Keratinocyte (primary cell): ENCODE data around the gene CCNYL1. TPM values are rescaled to one million over a fixed set of nuclear protein-coding genes. Genes with fewer than 3 reads are reported as not detected.

Experiments used
- DNase-seq: peaks from one replicate; pipeline ENCODE4 v3.0.0-alpha.2; 2011; ENCODE audit warnings: low read depth, missing footprints, low spot score
- FAIRE-seq: peaks from 2 replicates; lab custom pipeline; 2011; peaks lifted over from hg19 to GRCh38; lab: Jason Lieb, UNC
- H2AFZ ChIP-seq: 2 replicates; pipeline ENCODE4 v1.6.0; 2012; ENCODE audit warnings: low read length, control low read depth, inconsistent platforms; ENCODE audit not compliant: control insufficient read depth
- H3K27ac ChIP-seq: 2 replicates; pipeline ENCODE4 v1.5.1; 2011; ENCODE audit warnings: low read length; ENCODE audit not compliant: control insufficient read depth, insufficient read depth
- H3K27me3 ChIP-seq: 3 replicates; pipeline ENCODE4 v1.6.0; 2011; ENCODE audit warnings: low read length; ENCODE audit not compliant: control insufficient read depth, insufficient read depth; ENCODE audit errors: extremely low read depth
- H3K36me3 ChIP-seq, 2 experiments: 2 replicates in 1 of 2; 3 replicates in 1 of 2; pipeline ENCODE4 v1.5.1; 2011; ENCODE audit warnings: low read length in 2 of 2, mild to moderate bottlenecking in 1 of 2; ENCODE audit not compliant: control insufficient read depth in 2 of 2, insufficient read depth in 2 of 2; ENCODE audit errors: extremely low read depth in 1 of 2
- H3K4me1 ChIP-seq: 3 replicates; pipeline ENCODE4 v1.5.1; 2011; ENCODE audit warnings: low read length; ENCODE audit not compliant: control insufficient read depth, insufficient read depth; ENCODE audit errors: extremely low read depth
- H3K4me2 ChIP-seq: 3 replicates; pipeline ENCODE4 v1.6.0; 2011; ENCODE audit warnings: low read depth, low read length; ENCODE audit not compliant: control insufficient read depth, insufficient read depth; ENCODE audit errors: extremely low read depth
- H3K4me3 ChIP-seq, 3 experiments: fragments of 200-600 bp in 1 of 3; sonication (generic) in 1 of 3; 2 replicates in 2 of 3; 3 replicates in 1 of 3; pipeline ENCODE4 v1.5.1; 2011 to 2016; ENCODE audit warnings: low read length in 3 of 3, mild to moderate bottlenecking in 3 of 3, control low read depth in 2 of 3, inconsistent platforms in 1 of 3, low read depth in 1 of 3, mixed read lengths in 1 of 3, mixed run types in 1 of 3, moderate library complexity in 1 of 3; ENCODE audit not compliant: control insufficient read depth in 2 of 3, insufficient read depth in 2 of 3; ENCODE audit errors: extremely low read depth in 1 of 3
- H3K79me2 ChIP-seq: 2 replicates; pipeline ENCODE4 v1.6.0; 2012; ENCODE audit warnings: low read length; ENCODE audit not compliant: control insufficient read depth, insufficient read depth
- H3K9ac ChIP-seq: 3 replicates; pipeline ENCODE4 v1.6.0; 2011; ENCODE audit warnings: low read length; ENCODE audit not compliant: control insufficient read depth, insufficient read depth; ENCODE audit errors: extremely low read depth
- H3K9me1 ChIP-seq: 3 replicates; pipeline ENCODE4 v1.6.0; 2011; ENCODE audit warnings: low read length; ENCODE audit not compliant: control insufficient read depth, insufficient read depth; ENCODE audit errors: extremely low read depth
- H3K9me3 ChIP-seq: 2 replicates; pipeline ENCODE4 v1.5.1; 2012; ENCODE audit warnings: low read depth, low read length; ENCODE audit not compliant: control insufficient read depth
- H4K20me1 ChIP-seq: 3 replicates; pipeline ENCODE4 v1.6.0; 2011; ENCODE audit warnings: low read length; ENCODE audit not compliant: control insufficient read depth, insufficient read depth; ENCODE audit errors: extremely low read depth
- EZH2 ChIP-seq: IDR thresholded peaks from one replicate; pipeline ENCODE4 v1.6.1; 2012; ENCODE audit warnings: inconsistent platforms, mild to moderate bottlenecking, low read length, moderate library complexity
- dilution Hi-C: fragments of 300-500 bp; cut with MboI; formaldehyde crosslinking; loops from one replicate; pipeline ENCODE4 v1.7.0; 2020; ENCODE audit warnings: low sequenced_read_pairs; ENCODE audit not compliant: extremely low pct_ligation_motif_present
- polyA plus RNA-seq, 5 experiments: library from polyadenylated mRNA; depleted of rRNA in 3 of 5; stranded (reverse) in 3 of 5; stranded (forward) in 1 of 5; unstranded in 1 of 5; fragments of >200 nt; gene quantifications; 1 replicate in 1 of 5; 2 replicates in 3 of 5; 3 replicates in 1 of 5; pipeline versions ENCODE4 v1.2.1 to v1.2.3, GENCODE V29; 2011 to 2012; ENCODE audit warnings: missing spikeins in 2 of 5, low read depth in 1 of 5, low replicate concordance in 1 of 5
- TF ChIP-seq, protein P1 (sequence below), 3 experiments: IDR thresholded peaks in 1 of 3; conservative IDR thresholded peaks in 1 of 3; optimal IDR thresholded peaks in 1 of 3; 2 replicates in 2 of 3; 3 replicates in 1 of 3; pipeline versions ENCODE3 to v1.5.1; 2011; ENCODE audit warnings: low read length in 3 of 3, mild to moderate bottlenecking in 3 of 3, moderate library complexity in 2 of 3, control low read depth in 1 of 3, inconsistent platforms in 1 of 3; ENCODE audit not compliant: insufficient read depth in 2 of 3; ENCODE audit errors: extremely low read depth in 1 of 3

Gene CCNYL1
- polyA plus RNA-seq, 1 donor (not counting 4 experiments of a cell fraction or from before 2014, with no cell fraction given): 29.9 TPM

DNA sequence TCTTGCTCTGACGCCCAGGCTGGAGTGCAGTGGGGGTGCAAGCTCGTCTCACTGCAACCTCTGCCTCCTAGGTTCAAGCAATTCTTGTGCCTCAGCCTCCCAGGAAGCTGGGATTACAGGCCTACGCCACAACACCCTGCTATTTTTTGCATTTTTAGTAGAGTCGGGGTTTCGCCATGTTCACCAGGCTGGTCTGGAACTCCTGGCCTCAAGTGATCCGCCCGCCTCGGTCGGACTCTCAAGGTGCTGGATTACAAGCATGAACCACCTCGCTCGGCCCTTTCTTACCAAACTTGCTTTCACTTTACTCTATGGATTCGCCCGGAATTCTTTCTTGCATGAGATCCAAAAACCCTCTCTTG, 61.4 kb downstream of the CCNYL1 start:
- no peak for DNase-seq
- H3K9me3 ChIP-seq: no peaks in the 10 kb centered on the region
- FAIRE-seq: no peak
- H2AFZ ChIP-seq: no peak overlapping the region
- H3K27me3 ChIP-seq: no peaks in the 10 kb centered on the region
- no peak overlapping the region for H3K27ac ChIP-seq
- H3K9ac ChIP-seq: no peak overlapping the region
- peaks cover 0 to under 1% of the 10 kb centered on the region in 2 experiments for H3K36me3 ChIP-seq
- no peak overlapping the region for H3K4me2 ChIP-seq
- dilution Hi-C loops: loop anchor here (25.0 kb wide), 1 partner anchor 289 kb away; no protein-coding TSS in a partner anchor
- H3K4me1 ChIP-seq: peaks cover 3% of the 10 kb centered on the region
- no peak for TF ChIP-seq EZH2
- H3K79me2 ChIP-seq: peaks cover 1% of the 10 kb centered on the region
- no peak overlapping the region for H3K4me3 ChIP-seq
- no peaks in the 10 kb centered on the region for H3K9me1 ChIP-seq
- H4K20me1 ChIP-seq: no peaks in the 10 kb centered on the region

DNA sequence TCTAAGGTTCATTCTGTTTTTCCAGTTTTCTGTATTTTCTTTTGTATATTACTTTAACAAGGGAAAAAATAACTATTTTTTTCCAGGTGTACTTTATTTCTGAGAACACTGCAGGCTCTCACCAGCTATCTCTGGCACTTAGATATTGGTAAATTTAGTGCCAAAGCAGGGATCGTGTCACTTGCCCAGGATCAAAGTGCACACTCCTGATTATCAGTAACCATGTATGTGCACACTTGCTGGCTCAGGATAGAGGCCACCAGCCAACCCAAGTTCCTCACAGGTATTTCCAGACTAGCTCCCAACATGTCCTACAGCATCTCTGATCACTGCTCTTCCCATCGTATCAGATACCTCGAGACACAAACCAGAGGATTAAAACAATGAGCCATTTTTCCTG, 64.0 kb downstream of the CCNYL1 start:
- Histone ChIP-seq H3K4me1 (peaks cover 3% of the 10 kb centered on the region), H3K27me3 (no peaks in the 10 kb centered on the region), H3K9me3 (no peaks in the 10 kb centered on the region), H2AFZ (no peak overlapping the region), H3K27ac (no peak overlapping the region), H3K36me3 (no peaks in the 10 kb centered on the region), H3K9me1 (no peaks in the 10 kb centered on the region), H3K4me3 (no peak overlapping the region), H4K20me1 (no peaks in the 10 kb centered on the region), H3K9ac (no peak overlapping the region), H3K79me2 (no peaks in the 10 kb centered on the region), H3K4me2 (no peak overlapping the region)
- dilution Hi-C loops: no loop called here
- TF ChIP-seq, protein P1, sequence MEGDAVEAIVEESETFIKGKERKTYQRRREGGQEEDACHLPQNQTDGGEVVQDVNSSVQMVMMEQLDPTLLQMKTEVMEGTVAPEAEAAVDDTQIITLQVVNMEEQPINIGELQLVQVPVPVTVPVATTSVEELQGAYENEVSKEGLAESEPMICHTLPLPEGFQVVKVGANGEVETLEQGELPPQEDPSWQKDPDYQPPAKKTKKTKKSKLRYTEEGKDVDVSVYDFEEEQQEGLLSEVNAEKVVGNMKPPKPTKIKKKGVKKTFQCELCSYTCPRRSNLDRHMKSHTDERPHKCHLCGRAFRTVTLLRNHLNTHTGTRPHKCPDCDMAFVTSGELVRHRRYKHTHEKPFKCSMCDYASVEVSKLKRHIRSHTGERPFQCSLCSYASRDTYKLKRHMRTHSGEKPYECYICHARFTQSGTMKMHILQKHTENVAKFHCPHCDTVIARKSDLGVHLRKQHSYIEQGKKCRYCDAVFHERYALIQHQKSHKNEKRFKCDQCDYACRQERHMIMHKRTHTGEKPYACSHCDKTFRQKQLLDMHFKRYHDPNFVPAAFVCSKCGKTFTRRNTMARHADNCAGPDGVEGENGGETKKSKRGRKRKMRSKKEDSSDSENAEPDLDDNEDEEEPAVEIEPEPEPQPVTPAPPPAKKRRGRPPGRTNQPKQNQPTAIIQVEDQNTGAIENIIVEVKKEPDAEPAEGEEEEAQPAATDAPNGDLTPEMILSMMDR (optimal IDR thresholded peaks at IDR 0.05 in 1 of 3, IDR thresholded peaks at IDR 0.05 in 1 of 3, conservative IDR thresholded peaks at IDR 0.05 in 1 of 3; ENCODE audit: extremely low read depth in 1 of 3, insufficient read depth in 2 of 3, low read length in 3 of 3): no peak
- no peak for TF ChIP-seq EZH2
- no peak for DNase-seq
- no peak for FAIRE-seq

DNA sequence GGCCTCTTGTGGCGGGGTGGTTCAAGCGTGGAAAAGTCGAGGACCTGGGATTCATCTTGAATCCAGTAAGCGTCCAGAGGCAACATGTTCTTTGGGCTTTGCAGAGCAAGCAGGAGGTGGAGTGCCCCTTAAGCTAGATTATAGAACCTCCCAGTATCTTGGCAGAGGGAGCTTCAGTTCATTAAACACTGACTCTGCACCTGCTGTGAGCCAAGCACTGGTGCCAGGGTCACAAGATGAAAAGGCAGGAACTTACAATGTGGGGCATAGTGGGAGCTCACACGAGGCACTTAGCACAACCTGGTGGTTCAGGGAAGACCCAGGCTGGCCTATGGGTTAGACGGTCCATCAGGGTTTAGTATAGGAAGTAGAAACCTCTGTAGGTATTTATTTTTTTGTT, 65.7 kb downstream of the CCNYL1 start:
- TF ChIP-seq EZH2: no peak
- TF ChIP-seq, protein P1 (optimal IDR thresholded peaks at IDR 0.05 in 1 of 3, IDR thresholded peaks at IDR 0.05 in 1 of 3, conservative IDR thresholded peaks at IDR 0.05 in 1 of 3; ENCODE audit: extremely low read depth in 1 of 3, insufficient read depth in 2 of 3, low read length in 3 of 3): no peak
- Histone ChIP-seq H3K79me2 (no peaks in the 10 kb centered on the region), H3K36me3 (no peaks in the 10 kb centered on the region), H3K27me3 (no peaks in the 10 kb centered on the region), H3K4me2 (no peak overlapping the region), H2AFZ (no peak overlapping the region), H3K9me1 (no peaks in the 10 kb centered on the region), H3K4me3 (no peak overlapping the region), H3K27ac (no peak overlapping the region), H3K9me3 (no peaks in the 10 kb centered on the region), H3K4me1 (peaks cover under 1% of the 10 kb centered on the region), H3K9ac (no peak overlapping the region), H4K20me1 (no peaks in the 10 kb centered on the region)
- FAIRE-seq: no peak
- no peak for DNase-seq
- dilution Hi-C loops: no loop called here
